GM19099 (cell line): ENCODE data around the gene PEF1.

Experiments
- POLR2A ChIP-seq: IDR thresholded peaks from 3 replicates; pipeline ENCODE4 v1.6.1; 2011; ENCODE audit warnings: low read depth; ENCODE audit not compliant: insufficient read length; ENCODE audit errors: extremely low read depth

The PEF1 gene

DNA sequence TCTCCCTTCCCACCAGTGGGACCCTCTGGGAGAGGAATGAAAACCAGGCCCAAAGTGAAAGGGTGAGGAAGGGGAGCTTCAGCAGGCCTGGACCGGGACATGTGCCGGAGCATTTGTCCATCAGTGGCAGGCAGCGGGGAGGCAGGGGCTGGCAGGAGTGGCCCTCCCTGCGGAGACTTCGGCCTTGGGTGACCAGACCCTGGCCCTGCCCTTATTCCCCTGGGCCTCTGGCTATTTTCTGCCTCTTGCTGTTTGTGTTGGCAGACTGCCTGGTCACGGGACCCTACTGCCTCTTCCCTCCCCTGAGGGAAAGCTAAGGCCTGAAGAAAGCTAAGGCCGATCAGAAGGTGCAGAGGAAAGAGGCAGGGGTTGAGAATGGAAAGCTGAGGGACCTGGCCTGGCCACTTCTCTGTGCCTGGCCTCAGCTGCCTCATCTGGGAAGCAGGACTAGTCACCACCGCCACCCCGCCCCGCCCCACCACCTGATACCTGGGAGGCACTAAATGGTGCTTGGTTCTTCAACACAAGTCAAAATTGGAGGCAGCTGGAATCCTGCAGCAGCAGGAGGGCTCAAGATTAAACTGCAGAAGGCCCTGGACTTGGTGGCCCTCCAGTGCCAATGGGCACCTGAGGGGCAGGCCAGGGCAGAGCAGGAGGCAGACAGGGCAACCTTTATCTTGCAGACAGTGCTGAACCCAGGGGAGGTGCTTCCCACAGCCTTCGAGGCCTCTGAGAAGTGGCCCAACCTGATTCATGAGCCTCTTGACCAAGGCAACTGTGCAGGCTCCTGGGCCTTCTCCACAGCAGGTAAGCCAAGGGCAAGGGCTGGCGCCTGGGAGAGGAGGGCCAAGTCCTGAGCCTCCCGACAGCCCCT lies 60.4 kb downstream of the PEF1 start:
- TF ChIP-seq POLR2A: no peak

DNA sequence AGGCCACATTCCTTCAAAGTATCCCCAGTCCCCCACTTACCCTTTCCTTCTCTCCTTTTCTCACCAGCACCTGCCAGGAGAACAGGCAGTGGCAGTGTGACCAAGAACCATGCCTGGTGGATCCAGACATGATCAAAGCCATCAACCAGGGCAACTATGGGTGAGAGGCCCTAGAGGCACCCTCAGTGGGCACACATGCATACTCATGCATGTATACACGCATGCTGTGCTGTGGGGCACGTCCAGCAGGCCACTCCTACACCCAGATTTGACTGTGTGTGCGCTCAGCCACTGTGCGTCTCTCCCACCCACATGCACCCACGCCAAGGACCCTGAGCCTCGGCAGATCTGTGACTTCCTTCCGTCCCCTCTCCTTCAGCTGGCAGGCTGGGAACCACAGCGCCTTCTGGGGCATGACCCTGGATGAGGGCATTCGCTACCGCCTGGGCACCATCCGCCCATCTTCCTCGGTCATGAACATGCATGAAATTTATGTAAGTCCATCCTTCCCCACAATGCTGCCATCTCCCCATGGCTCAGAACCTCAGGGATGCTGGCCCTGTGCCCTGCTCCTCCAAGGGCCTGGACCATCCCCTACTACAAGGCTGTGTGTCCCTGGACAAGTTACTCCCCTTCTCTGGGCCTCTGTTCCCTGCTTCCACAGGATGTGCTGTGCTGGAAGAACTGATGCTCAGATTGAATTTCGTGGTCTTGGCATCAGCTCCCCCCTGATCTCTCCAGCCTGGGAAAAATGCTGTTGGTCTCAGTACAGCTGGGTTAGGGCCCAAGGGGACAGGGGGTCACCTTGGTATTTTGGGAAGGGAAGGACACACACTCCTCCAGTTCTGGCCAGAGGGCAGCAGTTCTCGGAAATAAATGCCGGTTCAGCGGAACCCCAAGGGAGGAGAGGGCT lies 61.3 kb downstream of the PEF1 start:
- TF ChIP-seq POLR2A: no peak

DNA sequence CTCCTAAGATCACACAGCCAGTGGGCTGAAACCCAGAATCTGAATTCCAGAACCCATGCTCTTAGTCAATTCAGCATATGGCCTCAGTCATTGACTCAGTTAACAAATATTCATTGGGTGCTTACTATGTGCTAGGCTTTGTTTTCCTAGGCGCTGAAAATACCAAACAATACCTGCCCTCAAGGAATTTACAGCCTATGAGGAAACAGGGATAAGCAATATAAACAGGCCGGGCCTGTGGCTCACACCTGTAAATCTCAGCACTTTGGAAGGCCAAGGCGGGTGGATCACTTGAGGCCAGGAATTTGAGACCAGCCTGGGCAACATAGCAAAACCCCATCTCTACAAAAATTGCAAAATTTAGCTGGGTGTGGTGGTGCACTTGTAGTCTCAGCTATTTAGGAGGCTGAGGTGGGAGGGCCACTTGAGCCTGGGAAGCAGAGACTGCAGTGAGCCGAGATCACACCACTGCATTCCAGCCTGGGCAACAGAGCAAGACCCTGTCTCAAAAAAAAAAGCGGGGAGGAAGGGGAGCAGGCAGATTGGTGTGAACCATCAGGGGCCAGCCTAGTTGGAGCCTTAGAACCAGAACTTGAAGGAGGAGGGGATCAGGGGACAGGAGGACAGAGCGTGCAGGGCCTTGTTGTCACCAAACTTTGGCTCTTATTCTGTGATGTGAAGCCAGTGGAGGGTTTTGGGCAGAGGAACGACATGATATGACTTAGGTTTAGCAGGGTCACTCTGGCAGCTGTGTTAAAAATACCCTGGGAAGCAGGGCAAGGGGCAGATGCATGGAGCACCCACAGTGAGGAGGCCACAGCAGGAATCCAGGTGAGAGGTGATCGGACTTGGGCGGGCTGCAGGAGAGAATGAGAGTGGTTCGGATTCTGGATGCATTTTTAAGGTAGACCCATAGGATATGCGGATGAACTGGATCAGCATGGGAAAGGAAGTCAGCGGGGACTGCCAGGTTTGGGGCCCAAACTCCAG lies 62.6 kb downstream of the PEF1 start:
- TF ChIP-seq POLR2A: no peak

DNA sequence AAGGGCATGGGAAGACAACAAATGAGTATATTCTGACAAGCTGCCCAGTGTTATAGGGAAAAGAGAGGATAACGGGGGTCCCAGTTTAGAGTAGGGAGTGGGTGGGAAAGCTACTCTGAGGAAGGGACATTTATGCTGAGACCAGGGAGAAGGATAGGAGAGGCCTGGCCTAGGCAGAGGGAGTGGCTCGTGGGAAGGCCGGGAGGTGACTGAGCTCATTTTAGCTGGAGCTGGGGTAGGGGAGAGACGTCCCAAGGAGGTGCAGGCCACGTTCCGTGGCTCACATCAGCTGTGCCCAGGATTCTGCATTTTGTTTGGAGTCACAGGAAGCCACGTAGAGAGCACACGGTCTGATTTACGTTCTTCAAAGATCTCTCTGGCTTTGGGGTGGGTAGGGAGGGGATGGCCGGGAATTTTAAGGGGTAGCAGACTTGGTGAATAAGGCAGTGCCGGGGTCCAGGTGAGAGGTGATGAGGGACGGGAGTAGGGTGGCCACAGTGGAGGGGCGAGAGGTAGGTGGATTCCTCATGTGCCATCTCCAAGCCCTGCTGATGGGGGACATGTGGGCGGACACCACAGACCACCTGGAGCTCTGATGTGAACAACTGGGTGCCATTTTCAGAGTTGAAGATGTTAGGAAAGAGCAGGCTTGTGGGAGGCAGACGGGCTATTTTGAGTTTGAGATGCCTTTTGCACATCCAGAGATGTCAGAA lies 63.6 kb downstream of the PEF1 start:
- TF ChIP-seq POLR2A: no peak

DNA sequence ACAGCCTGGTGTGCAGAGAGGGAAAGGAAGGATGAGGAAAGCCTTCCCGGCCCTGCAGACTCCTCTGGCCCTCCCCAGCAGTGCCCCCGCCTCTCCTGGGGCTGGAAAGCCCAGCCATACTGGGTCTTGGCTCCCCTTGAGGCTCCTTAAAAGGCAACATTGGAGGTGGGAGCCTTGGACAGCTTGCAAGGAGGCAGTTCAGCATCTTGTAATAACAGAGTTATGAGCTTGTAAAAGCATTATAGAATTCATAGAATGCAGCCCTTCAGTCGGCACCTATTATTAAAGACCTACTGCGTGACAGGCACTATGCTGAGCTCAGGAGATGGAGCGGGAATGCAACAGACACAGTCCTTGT lies 64.2 kb downstream of the PEF1 start:
- no peak for TF ChIP-seq POLR2A
